Mesothelial cell of epicardium (in vitro differentiated cells): ENCODE measurements around the gene COL4A2. TPM values are rescaled to one million over a fixed set of nuclear protein-coding genes. Genes with fewer than 3 reads are reported as not detected.
A peak's percentile ranks its signal among the peaks of the same experiment; 100 is the strongest.

Source experiments
- DNase-seq, 2 experiments: peaks; one replicate each; pipeline ENCODE4 v3.0.0; 2021; ENCODE audit warnings: low spot score in 2 of 2; ENCODE audit not compliant: unreplicated experiment in 2 of 2
- H3K27ac Mint-ChIP-seq: 2 replicates; pipeline ENCODE4 v1.8.0; 2021; ENCODE audit warnings: mixed read lengths
- H3K27me3 Mint-ChIP-seq: 2 replicates; pipeline ENCODE4 v1.8.0; 2021; ENCODE audit warnings: low read depth, mixed read lengths
- H3K36me3 Mint-ChIP-seq: 2 replicates; pipeline ENCODE4 v1.8.0; 2021; ENCODE audit warnings: mixed read lengths
- H3K4me1 Mint-ChIP-seq: 2 replicates; pipeline ENCODE4 v1.8.0; 2021; ENCODE audit warnings: mixed read lengths
- H3K4me3 Mint-ChIP-seq: 2 replicates; pipeline ENCODE4 v1.8.0; 2021; ENCODE audit warnings: mild to moderate bottlenecking, moderate library complexity, mixed read lengths
- H3K9me3 Mint-ChIP-seq: 2 replicates; pipeline ENCODE4 v1.8.0; 2021; ENCODE audit warnings: mixed read lengths
- total RNA-seq: library from RNA; stranded (reverse); gene quantifications from 3 replicates; pipeline ENCODE4 v1.2.1, GENCODE V29; 2021
- TF ChIP-seq, protein P1 (sequence below): fragments of 200-600 bp; sonication (generic); IDR thresholded peaks from one replicate; pipeline ENCODE4 v1.5.0; 2021; ENCODE audit warnings: antibody characterized with exemption; ENCODE audit not compliant: unreplicated experiment

The COL4A2 gene
- total RNA-seq, 1 donor from 2014 or later, result 469 TPM

DNA sequence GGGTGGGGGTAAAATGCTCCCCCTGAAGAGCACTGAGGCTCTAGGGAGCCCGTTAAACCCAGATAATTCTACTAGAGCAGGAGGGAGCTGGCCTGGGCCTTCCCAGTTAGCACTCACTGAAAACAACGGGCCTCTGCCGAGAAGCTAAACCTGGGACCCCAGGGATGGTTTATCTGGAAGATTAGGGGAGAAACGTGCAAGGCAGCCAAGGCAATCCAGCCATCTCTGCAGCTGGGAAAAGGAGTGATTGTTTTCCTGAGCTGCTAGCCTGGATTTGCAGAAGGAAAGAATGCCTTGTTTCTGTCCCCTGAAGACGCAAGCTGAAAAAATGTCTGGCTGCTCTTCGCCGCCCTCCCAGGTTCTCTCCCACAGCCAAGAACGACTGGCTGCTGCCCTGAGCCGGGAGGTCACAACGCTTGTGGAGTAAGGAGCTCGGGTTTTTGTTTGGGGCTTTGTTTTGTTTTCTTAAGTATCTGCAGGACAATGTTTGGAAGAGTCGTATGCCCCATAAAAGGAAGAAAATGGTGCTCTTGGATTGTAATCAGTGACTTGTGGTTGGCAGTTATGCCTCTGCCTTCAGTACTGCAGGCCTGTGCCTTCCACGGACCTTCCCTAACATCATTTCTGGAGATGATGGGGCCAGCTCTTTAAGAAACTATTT is 31.5 kb downstream of the COL4A2 start:
- Mint-ChIP-seq H3K4me1 (peaks cover 44% of the 10 kb centered on the region), H3K36me3 (peaks cover 18% of the 10 kb centered on the region), H3K27ac (peak overlapping the region; percentile 98), H3K27me3 (no peaks in the 10 kb centered on the region), H3K9me3 (no peaks in the 10 kb centered on the region), H3K4me3 (no peak overlapping the region)
- TF ChIP-seq, protein P1, sequence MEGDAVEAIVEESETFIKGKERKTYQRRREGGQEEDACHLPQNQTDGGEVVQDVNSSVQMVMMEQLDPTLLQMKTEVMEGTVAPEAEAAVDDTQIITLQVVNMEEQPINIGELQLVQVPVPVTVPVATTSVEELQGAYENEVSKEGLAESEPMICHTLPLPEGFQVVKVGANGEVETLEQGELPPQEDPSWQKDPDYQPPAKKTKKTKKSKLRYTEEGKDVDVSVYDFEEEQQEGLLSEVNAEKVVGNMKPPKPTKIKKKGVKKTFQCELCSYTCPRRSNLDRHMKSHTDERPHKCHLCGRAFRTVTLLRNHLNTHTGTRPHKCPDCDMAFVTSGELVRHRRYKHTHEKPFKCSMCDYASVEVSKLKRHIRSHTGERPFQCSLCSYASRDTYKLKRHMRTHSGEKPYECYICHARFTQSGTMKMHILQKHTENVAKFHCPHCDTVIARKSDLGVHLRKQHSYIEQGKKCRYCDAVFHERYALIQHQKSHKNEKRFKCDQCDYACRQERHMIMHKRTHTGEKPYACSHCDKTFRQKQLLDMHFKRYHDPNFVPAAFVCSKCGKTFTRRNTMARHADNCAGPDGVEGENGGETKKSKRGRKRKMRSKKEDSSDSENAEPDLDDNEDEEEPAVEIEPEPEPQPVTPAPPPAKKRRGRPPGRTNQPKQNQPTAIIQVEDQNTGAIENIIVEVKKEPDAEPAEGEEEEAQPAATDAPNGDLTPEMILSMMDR, result no peak
- no peak for DNase-seq

DNA sequence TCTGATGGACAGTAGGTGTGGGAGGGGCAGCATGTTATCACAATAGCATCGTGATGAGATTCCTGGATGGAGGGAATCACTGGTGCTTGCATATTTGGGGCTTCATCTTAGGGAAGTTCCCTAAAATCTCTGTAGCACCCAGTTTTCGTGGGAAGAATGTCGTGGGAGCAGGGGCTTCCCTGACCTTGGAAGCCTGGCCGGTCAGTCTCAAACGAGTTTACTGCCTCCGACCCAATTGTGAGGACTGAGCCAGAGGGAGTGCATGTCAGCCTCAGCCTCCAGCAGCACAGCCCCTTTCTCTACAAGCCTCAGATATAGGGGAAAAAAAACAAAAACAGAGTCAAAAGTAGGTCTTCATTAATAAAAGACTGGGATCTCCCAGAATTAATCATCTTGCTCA is 32.2 kb downstream of the COL4A2 start:
- DNase-seq, result no peak
- H3K36me3 Mint-ChIP-seq, result peaks cover 19% of the 10 kb centered on the region
- H3K27me3 Mint-ChIP-seq, result no peaks in the 10 kb centered on the region
- TF ChIP-seq, protein P1, result no peak
- H3K4me1 Mint-ChIP-seq, result peaks cover 44% of the 10 kb centered on the region
- H3K9me3 Mint-ChIP-seq, result no peaks in the 10 kb centered on the region
- peak overlapping the region; percentile 98 for H3K27ac Mint-ChIP-seq
- H3K4me3 Mint-ChIP-seq, result no peak overlapping the region

DNA sequence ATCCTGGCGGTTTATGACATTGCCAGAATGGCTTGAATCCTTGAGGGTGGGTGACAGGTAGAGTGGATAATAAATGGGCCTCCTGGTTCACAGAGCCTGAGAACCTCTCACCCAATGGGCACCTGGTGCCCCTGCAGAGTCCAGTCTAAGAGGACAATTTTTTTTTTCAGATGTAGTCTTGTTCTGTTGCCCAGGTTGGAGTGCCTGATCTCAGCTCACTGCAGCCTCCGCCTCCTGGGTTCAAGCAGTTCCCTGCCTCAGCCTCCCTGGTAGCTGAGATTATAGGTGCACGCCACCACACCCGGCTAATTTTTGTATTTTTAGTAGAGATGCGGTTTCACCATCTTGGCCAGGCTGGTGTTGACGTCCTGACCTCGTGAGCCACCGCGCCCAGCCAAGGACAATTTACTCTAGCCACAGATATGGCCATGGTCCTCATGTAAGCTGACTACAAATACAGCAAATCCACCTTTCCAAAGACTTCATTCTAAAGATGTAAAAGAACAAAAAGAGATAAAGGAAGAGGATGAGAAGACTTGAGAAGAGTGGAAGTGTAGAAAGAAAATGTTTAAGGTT is 33.0 kb downstream of the COL4A2 start:
- no peak for DNase-seq
- Mint-ChIP-seq H3K36me3 (peaks cover 12% of the 10 kb centered on the region), H3K4me3 (no peak overlapping the region), H3K27me3 (no peaks in the 10 kb centered on the region), H3K27ac (peak overlapping the region; percentile 91), H3K9me3 (no peaks in the 10 kb centered on the region), H3K4me1 (peaks cover 42% of the 10 kb centered on the region)
- TF ChIP-seq, protein P1, result no peak

DNA sequence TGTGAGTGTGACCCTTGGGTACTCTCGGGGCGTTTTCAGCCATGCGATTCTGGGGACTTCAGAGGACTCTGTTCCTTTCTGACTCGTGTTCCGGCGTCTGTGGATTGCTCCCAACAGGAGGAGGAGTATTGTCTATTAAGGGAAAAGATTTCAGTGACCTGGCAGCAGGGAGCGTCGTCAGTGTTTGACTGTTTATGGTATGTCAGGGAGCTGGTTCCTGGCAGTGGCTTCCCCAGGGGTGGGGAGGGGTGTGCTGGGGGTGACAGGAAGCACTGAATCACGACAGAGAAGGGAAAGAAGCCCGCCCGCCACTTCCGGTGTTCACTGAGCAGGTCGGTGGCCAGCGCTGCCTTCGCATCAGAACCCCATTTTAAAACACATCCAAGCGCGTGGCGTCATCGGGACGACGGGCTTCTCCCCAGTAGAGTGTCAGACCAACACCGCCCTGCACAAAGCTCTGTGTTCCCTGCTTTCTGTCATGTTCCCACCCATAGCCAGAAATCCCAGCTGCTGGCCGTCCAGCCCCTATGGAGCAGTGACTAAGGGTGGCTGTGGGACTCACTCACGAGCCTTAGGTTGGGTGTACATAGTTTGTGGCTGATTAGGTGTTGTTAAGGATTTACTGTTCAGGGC is 33.8 kb downstream of the COL4A2 start:
- H3K27me3 Mint-ChIP-seq, result no peaks in the 10 kb centered on the region
- no peak overlapping the region for H3K4me3 Mint-ChIP-seq
- peak overlapping the region; percentile 91 for H3K27ac Mint-ChIP-seq
- TF ChIP-seq, protein P1, result no peak
- peak in 1 of 2 experiments; percentile 51 for DNase-seq
- peaks cover 42% of the 10 kb centered on the region for H3K4me1 Mint-ChIP-seq
- H3K36me3 Mint-ChIP-seq, result peaks cover 4% of the 10 kb centered on the region
- no peaks in the 10 kb centered on the region for H3K9me3 Mint-ChIP-seq

DNA sequence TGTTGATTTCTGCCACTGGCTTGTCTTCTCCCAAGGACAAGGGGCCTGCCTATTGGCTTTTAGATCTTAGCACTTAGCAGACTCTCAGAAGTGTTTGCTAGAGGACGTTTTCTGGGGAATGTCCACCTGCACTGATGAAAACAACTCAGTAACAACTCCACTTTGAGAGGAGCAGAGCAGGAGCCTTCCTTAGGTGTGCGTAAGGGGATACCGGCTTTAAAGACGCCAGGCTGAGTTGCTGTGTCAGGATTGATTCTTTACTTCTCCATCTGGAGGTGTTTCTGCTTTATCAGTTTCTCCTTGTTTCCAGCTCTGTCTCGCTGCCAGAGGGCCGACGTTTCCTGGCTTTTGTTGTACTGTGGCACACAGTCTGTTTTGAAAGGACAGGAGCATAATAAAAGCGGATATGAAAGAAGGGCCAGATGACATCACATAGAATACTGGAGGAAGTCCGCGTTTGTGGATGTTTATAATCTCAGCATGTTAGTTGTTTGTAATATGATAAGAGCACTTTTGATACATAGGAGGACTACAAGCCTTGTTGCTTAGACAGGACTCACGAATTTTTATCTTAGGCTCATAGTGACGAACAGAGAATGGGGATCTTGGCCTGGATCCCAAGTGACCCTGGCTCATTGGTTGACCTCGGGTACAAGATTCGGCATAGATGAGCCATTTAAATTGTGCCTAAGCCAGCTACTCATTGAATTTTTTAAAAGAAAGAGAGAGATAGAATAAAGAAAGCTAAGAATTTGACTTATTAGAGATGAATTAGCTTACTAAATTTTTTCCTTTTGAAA is 34.6 kb downstream of the COL4A2 start:
- Mint-ChIP-seq H3K4me3 (no peak overlapping the region), H3K36me3 (peaks cover 2% of the 10 kb centered on the region), H3K4me1 (peaks cover 39% of the 10 kb centered on the region), H3K27ac (peak overlapping the region; percentile 91), H3K9me3 (no peaks in the 10 kb centered on the region), H3K27me3 (no peaks in the 10 kb centered on the region)
- TF ChIP-seq, protein P1, result no peak
- no peak for DNase-seq
